ENCODE measurements around the gene NID2.

Gene NID2

DNA sequence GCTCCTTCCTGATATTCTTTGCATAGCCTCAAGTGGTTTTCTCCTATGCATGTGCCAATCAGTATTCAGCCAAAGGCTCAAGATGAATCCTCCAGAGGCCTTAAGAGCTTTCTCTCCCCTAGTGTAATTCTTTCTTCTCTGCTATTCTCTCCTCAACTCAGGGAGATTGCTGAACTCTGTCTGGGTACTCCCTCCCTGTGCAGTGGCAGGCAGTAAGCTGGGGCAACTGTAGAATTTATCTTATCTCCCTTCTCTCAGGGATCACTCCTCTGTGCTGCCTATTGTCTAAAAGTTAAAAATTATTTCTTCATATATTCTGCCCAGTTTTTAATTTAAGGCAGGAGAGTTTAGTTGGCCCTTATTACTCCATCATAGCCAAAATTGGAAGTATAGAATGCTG, 108.0 kb downstream of the NID2 start:
- TF ChIP-seq ZNF565 (CRISPR knock-in tag; conservative IDR thresholded peaks at IDR 0.05; ENCODE audit: low read depth) (no peak), ARNTL (CRISPR knock-in tag; IDR thresholded peaks at IDR 0.05; ENCODE audit: borderline replicate concordance, low read depth) (no peak), TSHZ2 (CRISPR knock-in tag; IDR thresholded peaks at IDR 0.05) (no peak), TOX (CRISPR knock-in tag; IDR thresholded peaks at IDR 0.05; ENCODE audit: borderline replicate concordance) (no peak)
- no peak for ATAC-seq

GRCh38 chr14:51959928-51960327, 108.9 kb downstream of the NID2 start:
- TF ChIP-seq ZFP30 (CRISPR knock-in tag; IDR thresholded peaks at IDR 0.05) (no peak), ZC3H10 (CRISPR knock-in tag; IDR thresholded peaks at IDR 0.05) (no peak), CREB5 (CRISPR knock-in tag; IDR thresholded peaks at IDR 0.05; ENCODE audit: low read depth) (no peak), ISL1 (CRISPR knock-in tag; IDR thresholded peaks at IDR 0.05) (no peak), CSDC2 (CRISPR knock-in tag; IDR thresholded peaks at IDR 0.05) (no peak), ZNF565 (CRISPR knock-in tag; conservative IDR thresholded peaks at IDR 0.05; ENCODE audit: low read depth) (no peak), OSR1 (CRISPR knock-in tag; IDR thresholded peaks at IDR 0.05) (no peak), TCF4 (CRISPR knock-in tag; IDR thresholded peaks at IDR 0.05; ENCODE audit: borderline replicate concordance) (no peak), ZNF70 (CRISPR knock-in tag; IDR thresholded peaks at IDR 0.05) (no peak), ZNF8 (CRISPR knock-in tag; IDR thresholded peaks at IDR 0.05) (no peak)
- TF ChIP-seq, protein P1, sequence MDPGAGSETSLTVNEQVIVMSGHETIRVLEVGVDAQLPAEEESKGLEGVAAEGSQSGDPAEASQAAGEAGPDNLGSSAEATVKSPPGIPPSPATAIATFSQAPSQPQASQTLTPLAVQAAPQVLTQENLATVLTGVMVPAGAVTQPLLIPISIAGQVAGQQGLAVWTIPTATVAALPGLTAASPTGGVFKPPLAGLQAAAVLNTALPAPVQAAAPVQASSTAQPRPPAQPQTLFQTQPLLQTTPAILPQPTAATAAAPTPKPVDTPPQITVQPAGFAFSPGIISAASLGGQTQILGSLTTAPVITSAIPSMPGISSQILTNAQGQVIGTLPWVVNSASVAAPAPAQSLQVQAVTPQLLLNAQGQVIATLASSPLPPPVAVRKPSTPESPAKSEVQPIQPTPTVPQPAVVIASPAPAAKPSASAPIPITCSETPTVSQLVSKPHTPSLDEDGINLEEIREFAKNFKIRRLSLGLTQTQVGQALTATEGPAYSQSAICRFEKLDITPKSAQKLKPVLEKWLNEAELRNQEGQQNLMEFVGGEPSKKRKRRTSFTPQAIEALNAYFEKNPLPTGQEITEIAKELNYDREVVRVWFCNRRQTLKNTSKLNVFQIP (CRISPR knock-in tag; IDR thresholded peaks at IDR 0.05; ENCODE audit: borderline replicate concordance, low read depth), result no peak
- TF ChIP-seq, protein P2, sequence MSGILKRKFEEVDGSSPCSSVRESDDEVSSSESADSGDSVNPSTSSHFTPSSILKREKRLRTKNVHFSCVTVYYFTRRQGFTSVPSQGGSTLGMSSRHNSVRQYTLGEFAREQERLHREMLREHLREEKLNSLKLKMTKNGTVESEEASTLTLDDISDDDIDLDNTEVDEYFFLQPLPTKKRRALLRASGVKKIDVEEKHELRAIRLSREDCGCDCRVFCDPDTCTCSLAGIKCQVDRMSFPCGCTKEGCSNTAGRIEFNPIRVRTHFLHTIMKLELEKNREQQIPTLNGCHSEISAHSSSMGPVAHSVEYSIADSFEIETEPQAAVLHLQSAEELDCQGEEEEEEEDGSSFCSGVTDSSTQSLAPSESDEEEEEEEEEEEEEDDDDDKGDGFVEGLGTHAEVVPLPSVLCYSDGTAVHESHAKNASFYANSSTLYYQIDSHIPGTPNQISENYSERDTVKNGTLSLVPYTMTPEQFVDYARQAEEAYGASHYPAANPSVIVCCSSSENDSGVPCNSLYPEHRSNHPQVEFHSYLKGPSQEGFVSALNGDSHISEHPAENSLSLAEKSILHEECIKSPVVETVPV (CRISPR knock-in tag; IDR thresholded peaks at IDR 0.05), result no peak

DNA sequence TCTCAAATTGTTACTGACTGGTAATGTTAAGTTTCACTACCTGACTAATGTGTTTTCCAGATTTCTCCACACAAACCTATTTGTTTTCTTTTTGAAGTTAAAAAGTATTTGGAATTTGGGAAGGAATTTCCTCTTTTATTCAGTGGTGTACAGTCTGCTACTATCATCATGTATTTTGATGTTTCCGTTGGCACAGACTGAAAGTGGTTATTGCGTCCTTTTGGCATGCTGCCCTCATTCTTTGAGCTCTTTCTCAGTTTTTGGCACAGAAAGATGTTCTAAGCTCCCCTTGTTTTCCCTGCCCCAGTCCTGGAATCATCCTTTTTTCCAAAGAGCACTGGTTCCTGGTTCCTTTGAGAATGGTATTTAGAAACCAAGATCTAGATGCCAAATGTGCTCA, 110.9 kb downstream of the NID2 start:
- no peak for ATAC-seq
- TF ChIP-seq PATZ1 (CRISPR knock-in tag; IDR thresholded peaks at IDR 0.05; ENCODE audit: borderline replicate concordance) (no peak), ESRRG (CRISPR knock-in tag; IDR thresholded peaks at IDR 0.05) (no peak), TCF4 (CRISPR knock-in tag; IDR thresholded peaks at IDR 0.05; ENCODE audit: borderline replicate concordance) (no peak), PPARA (CRISPR knock-in tag; IDR thresholded peaks at IDR 0.05; ENCODE audit: borderline replicate concordance) (no peak), CREB5 (CRISPR knock-in tag; IDR thresholded peaks at IDR 0.05; ENCODE audit: low read depth) (no peak)
- TF ChIP-seq, protein P1 (CRISPR knock-in tag; IDR thresholded peaks at IDR 0.05; ENCODE audit: borderline replicate concordance, low read depth), result no peak

More at GRCh38 chr14:51959928-51960327, 108.9 kb downstream of the NID2 start:
- no peak for ATAC-seq
